ENCODE results near the gene GGCX.

GRCh38 chr2:85501248-85501647 lies 60.0 kb downstream of the GGCX start:
- TF ChIP-seq CTCF (IDR thresholded peaks at IDR 0.05; ENCODE audit: low read depth, low read length, poor library complexity, severe bottlenecking) = no peak
- no peak for TF ChIP-seq EZH2phosphoT487 (IDR thresholded peaks at IDR 0.05; ENCODE audit: borderline replicate concordance, low read length)

Data from DOHH2 (cell line).